DMS79 treated with DMSO at 0.1 percent for 48 hours (cell line): ENCODE results near the gene GRID1.
"Not testable (repeated sequence)": the region's sequence is repeated elsewhere in the genome, so short reads cannot be mapped to it uniquely, and the experiment has no call there.

Source experiments
- DNase-seq: peaks from one replicate; lab custom pipeline; 2025; lab: John Stamatoyannopoulos, UW

The GRID1 gene

DNA sequence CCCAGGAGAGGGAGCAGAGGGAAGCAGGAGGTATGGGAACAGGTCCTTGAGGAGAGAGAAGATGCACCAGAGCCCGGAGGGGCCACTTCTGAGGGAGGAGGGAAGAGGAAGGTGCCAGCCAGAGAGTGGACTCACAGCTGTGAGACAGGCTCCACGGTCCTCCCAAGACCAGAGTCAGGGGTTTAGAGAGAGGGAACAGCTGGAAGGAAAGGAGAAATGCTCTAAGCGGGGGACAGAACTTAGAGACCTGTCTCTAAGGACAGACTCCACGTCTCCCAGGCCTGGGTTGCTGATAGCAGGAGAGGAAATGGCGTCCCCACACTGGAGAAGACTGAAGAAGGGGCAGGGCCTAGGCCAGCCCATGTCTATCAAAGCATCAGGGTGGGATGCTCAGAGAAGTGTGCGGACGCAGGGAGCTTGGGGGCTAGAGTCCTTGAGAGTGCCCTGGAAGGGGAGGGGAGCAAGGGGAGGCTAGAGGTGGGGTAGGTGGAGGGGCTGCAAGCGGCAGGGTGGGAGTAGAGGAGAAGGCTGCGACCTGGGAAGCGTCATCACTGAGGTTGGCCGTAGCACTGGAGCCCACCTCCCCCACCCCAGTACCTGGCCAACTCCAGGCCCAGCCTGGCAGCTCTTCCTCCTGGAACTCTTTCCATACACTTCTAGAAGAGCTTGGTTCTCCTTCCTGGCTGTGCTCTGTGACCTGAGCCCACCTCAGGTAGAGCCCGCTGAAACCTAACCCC lies 25.6 kb upstream of the GRID1 start:
- no peak for DNase-seq

DNA sequence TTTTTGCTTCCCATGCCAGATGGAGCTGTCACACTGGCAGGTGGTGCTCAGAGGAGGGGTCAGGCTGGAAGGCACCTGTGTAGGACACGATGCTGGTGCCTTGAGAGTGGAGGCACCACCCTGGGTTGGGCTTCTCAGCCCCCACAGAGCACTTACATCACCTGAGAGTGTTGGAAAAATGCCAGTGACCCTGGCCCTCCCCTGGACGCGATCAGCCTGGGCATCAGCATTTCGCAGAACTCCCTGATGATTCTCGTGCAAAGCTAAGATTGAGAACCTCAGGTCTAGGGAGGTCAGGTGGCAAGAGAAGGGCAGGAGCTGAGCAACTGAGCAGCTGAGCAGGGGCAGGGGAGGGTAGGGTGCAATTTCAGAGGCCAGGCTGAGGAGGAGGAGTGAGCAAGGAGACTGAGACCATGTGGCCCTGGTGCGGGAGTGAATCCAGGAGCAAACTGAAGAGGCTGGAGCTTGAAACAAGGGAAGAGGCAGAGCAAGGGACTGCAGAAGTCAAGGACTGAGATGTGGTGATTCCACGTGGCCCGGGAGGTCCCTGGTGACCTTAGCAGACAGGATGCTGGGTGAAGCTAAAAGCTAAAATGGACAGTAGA lies 24.7 kb upstream of the GRID1 start:
- no peak for DNase-seq

DNA sequence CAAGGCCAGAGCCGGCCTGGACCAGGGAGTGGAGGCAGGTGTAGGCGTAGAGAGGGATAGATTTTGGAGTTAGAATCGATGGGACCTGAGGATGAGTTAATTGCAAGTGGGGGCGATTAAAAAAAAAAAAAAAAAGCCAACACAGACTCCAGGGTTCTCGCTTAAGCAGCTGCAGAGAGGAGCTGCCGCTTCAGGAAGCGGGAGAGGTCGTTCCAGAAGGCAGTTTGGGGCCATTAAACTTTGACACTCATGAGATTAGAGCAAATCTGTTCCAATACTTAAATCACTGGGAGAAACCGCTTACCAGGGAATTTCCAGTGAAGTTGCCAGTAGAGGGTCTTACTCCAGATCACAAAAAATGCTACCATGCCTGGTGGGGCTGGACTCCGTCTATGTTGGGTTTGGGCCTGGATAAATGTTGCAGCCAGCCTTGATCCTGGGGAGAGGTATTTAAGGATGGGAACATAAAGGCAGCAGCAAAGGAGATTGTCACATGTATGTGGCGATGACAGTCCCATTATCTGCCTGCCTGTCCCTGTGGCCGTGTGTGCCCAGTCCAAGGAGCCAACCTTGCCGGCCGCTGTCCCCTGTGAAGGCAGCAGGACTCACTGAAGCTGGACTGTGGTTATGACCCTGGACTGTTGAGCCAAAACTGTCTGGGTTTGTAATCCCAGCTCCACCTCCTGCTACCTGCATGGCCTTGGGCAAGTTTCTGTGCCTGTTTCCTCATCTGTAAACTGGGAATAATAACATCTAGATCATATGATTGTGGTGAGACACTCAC lies 23.9 kb upstream of the GRID1 start:
- no peak for DNase-seq

DNA sequence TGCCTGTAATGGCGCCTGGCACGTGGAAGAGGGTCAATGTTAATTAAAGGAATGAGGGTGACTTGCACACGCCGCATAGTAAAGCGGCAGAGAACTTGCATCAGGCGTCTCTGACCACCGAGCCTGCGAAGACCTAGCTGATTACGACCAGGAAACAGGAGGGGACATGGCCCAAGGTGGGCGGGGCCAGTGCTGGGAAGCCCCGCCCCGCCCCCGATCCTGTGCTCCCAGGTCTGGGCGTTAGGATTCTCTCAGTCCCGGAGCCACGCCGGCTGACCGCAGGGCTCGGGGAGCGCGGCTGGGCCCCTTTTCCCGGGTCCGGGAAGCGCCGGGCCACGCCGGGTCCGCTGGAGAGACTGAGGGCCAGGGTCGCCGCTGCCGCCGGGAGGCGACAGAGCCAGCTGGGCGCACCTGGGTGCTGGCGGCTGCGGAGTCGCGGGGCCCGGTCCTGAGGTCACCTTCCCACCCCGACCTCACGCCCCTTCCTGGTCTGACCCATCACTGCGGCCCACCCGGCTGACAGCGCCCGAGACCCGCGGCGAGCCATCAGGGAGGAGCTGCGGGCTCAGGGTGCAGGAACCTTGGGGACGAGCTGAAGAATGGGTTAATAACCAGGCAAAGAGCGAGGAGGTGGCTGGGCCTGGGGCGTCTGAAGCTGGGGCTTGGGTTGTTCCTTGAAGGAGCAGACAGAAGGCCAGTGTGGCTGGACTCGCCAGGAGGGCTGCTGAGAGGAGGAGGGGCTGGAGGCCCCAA lies 23.0 kb upstream of the GRID1 start:
- DNase-seq = no peak

DNA sequence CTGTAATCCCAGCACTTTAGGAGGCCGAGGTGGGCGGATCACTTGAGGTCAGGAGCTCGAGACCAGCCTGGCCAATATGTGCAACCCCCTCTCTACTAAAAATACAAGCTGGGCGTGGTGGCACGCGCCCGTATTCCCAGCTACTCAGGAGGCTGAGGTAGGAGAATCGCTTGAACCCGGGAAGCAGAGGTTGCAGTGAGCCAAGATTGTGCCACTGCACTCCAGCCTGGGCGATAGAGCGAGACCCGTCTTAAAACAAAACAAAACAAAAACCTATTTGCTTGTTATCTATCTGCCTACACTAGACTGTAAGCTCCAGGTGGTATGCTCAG lies 22.5 kb upstream of the GRID1 start:
- not testable (repeated sequence) for DNase-seq

DNA sequence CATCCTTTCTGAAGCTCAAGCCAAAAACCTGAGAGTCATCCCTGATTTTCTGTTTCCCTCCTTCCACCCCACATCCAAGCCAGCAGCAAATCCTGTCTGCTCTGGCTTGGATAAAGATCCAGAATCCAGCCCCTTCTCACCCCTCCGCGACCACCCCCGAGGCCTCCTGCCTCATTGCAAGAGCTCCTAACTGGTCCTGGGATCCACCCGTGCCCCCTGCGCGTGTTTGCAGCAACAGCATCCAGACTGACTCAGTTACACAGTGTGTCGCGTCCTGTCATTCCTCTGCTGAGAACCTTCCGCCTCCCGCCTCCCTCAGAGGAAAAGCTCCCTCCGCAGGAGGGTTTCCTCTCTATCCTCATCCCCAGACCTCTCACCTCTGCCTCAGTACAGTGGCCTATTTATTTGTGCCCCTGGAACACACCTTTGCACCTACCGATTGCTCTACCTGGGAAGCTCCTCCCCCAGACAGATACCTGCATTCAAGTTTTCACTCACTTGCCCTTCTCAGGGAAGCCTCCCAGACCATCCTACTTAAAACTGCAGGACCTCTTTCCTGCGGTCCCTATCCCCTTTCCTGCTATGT lies 21.6 kb upstream of the GRID1 start:
- DNase-seq = no peak

DNA sequence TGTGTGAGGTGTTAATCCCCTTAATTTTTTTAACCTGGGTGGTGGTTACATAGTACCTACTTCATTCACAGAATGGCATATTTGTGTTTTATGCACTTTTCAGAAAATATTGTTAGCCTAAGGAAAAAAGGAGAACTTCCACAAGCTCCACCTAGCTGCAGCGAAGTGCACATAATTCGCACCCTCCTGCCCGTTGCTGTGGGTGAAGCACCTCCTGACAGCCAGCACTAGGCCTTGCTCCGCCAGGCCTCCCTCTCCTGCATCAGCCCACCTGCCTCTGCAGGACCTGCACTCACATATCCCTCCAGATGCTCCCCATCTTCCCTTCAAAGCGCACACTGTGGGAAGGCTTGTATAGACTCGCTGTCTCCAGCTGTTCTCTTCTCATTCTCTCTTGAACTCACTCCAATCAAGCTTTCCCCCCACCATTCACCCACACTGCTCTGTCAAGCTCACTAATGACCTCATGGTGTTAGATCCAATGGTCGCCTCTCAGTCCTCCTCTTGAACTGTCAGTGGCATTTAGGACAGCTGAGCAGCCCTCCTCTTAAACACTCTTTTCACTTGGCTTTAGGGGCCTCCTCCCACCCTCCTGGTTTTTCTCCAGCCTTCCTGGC lies 20.7 kb upstream of the GRID1 start:
- no peak for DNase-seq

DNA sequence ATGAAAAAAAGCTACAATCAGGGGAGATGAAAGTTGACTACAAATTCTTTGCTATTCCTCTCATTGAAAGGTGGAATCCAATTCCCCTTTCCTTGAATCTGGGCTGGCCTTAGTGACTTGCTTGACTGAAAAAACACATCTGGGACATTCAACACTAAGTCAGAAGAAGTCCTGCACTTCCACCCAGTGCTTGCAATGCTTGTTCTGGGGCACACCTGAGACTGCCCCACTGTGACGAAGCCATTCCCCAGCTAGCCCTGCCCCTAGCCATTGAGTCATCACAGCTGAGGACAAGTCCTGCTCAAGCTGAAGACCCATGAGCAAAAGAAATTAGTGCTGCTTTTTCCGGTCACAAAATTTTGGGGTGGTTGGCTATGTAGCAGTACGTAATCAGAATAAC lies 19.2 kb upstream of the GRID1 start:
- no peak for DNase-seq

DNA sequence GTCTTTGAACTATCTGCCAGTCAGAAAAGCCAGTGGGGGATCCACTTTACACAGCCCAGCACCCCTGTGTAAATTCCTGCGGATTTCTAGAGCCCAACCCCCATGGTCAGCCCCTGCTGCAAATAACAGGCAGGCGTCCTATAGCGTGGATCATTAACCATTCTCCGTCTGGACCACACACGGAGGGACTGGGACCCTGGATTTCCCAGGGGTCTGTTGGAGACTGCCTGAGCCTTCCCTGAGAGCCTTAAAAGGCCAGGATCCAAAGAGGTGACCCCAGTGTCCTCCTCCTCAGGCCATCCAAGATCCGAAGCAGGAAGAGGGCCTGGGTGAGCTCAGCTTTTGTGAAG lies 11.2 kb upstream of the GRID1 start:
- no peak for DNase-seq

DNA sequence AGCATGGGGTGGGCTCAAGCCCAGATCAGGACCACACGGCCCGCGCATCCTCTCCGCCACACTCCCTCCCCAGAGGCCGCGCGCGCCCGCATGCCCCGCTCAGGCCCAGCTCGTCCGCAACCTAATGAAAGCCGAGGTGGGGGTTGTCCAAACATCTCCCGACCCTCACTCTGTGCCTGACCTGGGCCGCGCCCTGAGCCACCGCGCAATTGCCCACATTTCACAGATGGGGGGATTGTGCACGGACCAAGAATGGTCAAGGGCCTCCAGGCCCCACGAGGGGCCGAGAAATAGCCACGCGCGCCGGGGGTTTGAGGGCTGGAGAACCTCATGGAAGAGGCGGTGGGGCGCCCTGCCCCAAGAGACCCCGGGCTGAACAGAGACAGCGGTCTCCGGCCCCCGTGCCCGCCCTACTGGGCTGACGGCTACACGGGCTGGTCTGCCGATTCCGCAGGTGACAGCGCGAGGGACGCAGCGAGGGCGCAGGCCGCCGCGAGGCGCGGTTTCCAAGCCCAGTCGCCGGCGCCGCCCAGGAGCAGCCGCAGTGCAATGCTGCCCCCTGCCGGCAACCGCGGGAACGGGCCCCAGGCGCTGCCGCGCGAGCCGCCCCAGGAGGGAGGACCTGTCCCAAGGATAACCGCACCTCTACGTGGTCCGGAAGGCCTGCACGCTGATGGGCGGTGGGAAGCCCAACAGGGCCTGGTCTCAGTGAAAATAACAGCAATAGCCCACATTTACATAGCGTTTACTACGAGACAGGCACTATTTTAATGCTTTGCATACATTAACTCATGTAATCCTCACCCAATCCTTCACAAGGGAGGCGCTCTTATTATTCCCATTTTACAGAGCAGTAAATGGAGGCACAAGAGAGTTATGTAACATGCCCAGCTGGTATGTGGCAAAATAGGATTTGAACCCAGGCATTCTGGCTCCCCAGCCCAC lies 10.5 kb upstream of the GRID1 start:
- DNase-seq = peak; percentile 16

DNA sequence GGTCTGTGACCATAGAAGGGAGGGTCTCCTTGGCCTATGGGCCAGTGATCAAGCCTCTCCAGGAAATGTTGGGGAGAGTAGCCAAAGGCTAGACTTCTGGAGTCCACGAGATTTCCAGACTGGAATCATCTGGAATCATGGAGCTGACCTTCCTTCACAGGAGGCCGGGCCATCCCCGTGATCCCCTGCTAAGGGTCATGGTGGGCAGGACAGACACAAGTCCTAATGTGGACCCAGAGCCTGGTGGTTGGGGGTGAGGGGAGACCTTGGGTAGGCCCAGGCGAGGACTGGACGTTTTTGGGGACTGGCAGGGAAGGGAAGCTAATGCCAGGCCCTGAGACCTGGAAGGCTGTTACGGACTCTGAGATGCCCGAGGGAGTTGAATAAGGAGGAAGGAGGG lies 9.8 kb upstream of the GRID1 start:
- no peak for DNase-seq

DNA sequence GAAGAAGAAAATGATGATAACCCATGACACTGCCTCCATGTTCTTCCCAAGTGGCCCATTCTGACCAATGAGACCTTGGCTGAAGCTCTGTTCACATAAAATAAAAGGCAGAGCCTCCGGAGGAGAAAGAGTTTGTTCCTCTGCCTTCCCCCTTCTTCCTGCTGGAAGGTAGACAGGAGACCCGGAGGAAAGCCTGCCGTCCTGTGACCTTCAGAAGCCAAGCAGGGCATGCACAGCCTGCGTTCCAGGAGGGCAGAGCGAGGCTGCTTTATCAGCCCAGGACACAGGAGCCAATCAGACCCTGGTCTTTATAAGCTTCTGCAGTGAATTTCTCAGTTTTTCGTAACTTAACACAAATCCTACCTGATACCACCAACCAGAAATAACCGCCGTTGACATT lies 8.6 kb upstream of the GRID1 start:
- no peak for DNase-seq

DNA sequence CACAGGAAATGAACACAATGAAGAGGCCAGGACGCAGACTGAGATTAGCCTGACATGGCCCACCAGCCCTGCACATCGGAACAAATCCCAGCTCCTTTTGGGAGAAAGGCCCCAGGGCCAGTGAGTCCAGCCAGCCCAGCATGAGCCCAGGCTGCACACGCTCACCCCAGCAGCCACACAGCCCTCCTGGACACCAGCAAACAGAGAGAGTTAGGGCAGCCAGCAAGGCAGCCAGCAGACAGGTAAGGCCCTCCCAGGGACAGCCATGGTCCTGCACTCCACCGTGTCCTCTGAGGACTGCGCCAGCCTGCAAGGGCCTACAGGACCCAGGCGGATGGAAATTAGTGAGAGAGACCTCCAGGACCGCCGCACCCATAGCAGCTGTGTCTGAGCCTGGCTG lies 8.1 kb upstream of the GRID1 start:
- DNase-seq = no peak

DNA sequence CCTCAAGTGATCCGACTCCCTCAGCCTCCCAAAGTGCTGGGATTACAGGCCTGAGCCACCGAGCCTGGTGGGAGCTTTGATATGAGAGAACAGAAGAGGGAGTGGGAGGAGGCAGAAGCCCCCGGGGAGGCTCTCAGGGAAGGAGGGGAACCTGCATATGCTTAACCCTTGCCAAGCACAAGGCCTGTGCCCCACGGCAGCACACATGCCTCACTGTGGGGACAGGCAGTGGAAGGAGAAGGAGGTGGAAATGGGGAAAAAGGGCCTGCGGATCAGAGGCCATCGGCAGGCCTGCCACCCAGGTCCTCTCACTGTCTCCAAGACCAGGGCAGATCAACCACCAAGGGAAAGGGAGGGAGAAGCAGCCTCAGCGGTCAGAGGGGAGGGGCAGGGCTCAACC lies 7.2 kb upstream of the GRID1 start:
- DNase-seq = no peak

DNA sequence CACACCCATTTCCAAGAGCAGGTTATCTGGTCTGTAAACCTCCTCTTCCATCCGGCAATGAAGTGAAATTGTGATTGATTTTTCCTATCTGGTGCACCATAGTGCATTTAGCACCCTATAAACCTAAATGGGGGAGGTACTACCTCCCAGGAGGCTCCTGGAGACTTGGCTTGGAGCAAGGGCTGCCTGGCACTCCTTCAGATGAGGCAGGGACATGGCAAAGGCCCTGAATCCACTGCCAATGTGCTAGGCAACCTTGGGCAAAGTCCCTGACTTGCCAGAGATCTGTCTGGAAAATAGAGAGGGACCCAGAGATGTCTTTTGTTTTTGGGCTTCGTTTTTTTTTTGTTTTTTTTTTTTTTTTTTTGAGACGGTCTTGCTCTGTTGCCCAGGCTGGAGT lies 6.7 kb upstream of the GRID1 start:
- DNase-seq = no peak

DNA sequence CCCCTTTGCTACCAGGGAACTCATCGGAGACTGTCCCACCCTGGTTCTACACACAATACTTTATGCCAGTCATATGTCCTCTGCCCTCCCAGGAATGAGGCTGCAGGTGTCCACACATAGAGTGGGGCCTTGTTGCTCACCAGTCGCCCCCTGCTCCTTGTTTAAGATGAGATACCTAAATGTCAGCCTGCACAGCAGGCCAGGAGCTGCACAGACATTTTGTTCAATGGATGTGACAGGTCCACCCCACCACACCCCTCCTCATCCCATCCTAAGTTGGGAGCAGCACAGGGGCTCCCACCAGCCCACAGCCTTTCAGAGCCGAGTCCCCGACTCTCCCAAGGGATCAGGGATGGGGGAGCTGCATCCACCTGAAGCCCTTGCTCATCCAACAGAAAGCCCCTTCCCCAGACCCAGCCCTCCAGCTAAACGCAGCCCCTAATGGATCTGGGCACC lies 6.2 kb upstream of the GRID1 start:
- DNase-seq = no peak

DNA sequence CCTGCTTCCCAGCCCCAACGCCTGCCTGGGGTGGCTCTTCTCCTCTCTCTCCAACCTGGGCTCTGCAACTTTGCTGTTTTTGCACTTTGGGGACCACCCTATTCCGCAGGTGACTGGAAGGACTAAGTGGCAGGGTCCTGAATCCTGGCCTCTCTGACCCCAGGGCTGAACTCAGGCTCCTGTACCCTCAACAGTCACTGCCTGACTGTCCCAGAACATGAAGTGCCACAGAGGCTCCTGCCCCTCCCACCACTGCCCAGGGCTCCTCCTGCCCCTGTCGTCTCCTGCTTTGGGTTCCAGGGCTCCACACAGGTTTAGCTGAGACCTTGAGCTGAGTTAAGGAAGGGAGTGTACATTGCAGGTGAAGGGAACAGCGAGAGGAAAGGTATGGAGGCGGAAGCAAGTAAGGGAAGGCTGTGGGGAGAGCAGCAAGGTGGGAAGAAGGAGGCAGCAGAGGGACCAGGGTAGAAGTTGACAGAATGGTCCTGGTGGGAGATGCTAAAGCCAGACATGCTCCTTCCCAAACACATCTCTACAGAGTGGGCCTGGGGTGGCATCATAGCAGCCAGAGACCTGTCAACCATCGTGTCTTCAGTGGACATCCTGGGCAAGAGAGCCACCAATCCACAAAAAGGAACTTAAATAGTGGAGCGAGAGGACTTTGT lies 5.7 kb upstream of the GRID1 start:
- no peak for DNase-seq

DNA sequence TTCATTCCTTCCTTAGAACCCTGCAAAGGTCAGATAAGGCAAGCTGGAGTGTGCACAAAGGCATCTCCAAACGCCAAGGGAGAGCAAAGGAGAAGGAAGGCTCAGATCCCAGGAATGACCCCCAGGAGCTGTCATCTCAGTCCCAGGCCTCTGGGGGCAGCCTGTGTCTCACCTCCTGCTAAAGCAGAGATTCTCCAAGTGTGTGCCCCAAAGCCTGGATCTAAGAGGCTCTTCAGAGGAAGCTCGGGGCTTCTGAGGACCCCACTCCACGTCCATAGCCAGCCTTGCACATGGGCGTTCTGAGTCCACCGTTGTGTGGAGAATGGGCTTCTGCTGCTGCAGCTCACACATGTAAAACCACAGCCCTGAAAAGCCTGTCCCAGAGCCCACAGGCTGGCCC lies 5.1 kb upstream of the GRID1 start:
- no peak for DNase-seq

DNA sequence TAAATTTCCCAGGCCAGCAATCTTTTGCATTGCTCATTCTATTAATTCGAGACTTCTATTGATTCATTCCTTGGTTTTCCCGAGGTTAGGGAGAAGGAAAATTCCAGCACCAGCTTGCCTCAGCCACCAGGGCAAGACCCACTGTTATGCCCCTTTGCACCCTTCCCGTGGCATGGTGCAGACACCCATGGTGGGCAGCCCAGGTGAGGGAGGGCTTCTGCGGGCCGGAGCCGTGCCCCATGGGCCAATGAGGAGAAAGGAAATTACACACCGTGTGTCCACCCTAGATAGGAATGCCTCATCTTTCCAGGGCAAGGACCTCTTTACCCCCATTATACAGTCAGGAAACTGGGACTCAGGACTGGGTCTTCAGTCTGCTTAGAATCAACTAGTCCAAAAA lies 4.5 kb upstream of the GRID1 start:
- DNase-seq = no peak

DNA sequence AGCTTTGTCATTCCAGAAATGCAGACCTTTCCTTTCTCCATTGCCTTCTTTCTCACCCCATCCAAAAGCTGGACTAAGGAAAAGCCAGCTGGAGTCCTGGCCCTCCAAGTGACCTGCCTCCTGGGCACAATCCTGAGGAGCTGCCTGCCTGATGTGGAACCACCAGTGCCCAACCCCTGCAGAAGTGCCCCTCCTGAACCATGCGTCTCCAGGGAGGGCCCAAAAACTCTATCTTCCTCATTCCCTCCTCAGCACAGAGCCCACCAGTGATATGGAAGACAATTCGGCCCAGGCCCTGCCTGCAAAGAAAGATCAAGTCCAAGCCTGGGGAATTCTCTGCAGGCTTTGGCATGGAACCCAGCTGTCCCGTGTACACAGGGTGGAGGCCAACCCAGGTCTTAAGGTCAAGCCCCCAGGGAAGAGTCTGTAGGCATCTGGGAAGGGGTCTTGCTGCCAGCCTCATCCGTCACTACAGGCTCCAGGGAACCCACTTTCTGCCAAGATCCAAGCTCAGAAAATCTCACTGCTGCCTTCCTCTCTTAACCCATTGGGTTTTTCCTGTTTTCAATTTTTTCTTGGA lies 3.5 kb upstream of the GRID1 start:
- no peak for DNase-seq
